Heart left ventricle (tissue), 13 donors: Measurements from ENCODE around the gene FRMPD4.

Source experiments
- CTCF ChIP-seq, 12 donors: fragments of 200-600 bp; sonication (generic) in 4 of 12; IDR thresholded peaks; one replicate each; pipeline versions ENCODE4 v1.5.0 to v1.8.0; 2018 to 2022; ENCODE audit warnings: antibody characterized with exemption in 12 of 12, mild to moderate bottlenecking in 5 of 12
- POLR2A ChIP-seq, 2 donors: fragments of 450-650 bp; IDR thresholded peaks; one replicate each; pipeline ENCODE4 v1.6.1; 2017; ENCODE audit warnings: antibody characterized with exemption in 2 of 2, mild to moderate bottlenecking in 2 of 2, moderate library complexity in 2 of 2
- donor health status: ischemic (EF 13 %, LVEDD 7.1; RV severe dilation, severe dysfunction).
- donor health status: DM: no; HTN: yes; CAD: no.
- donor health status: DM: no; HTN: no; CAD: no.
- donor health status: ischemic (EF 25% LVEDD 6.9; RV normal size, moderate dysfunction).
- donor health status: ischemic (EF 25% LVEDD 5.7; RV mildly dilated, moderate dysfunction).
- donor health status: ischemic (EF 35%, LVEDD 5.7; RV mildly dilated, moderate dysfunction).
- donor health status: nonischemic (EF 11% LVEDD 7.7; RV severe dilation, severe dysfunction).
- donor health status: DM: yes; HTN: yes; CAD: no.
- donor health status: PGD.
- donor health status: ischemic (EF 29% LVEDD 5.4; RV normal size, mild dysfunction).
- donor health status: nonischemic (EF 23%, LVEDD 6.1; RV moderate dilation, normal function).

- no peak for TF ChIP-seq CTCF (IDR thresholded peaks at IDR 0.05)
- TF ChIP-seq POLR2A (IDR thresholded peaks at IDR 0.05) = no peak
These were observed 570.8 kb downstream of the FRMPD4 start for GRCh38 chrX:12709047-12709446.
